Adrenal gland (tissue), 5 donors: ENCODE data around the gene ZNF491.

ENCODE experiments used
- POLR2A ChIP-seq, 2 donors: fragments of 450-650 bp; IDR thresholded peaks; one replicate each; pipeline ENCODE4 v1.6.1; 2017; ENCODE audit warnings: antibody characterized with exemption in 2 of 2, mild to moderate bottlenecking in 2 of 2, moderate library complexity in 1 of 2
- TF ChIP-seq, protein P1 (sequence below), 6 experiments: fragments of 450-650 bp in 4 of 6; fragments of 200-600 bp in 2 of 6; sonication (generic) in 1 of 6; IDR thresholded peaks; 1 replicate in 5 of 6; 2 replicates in 1 of 6; pipeline versions ENCODE4 v1.5.1 to v1.8.0; 2016 to 2021; ENCODE audit warnings: antibody characterized with exemption in 6 of 6, mild to moderate bottlenecking in 2 of 6, moderate library complexity in 1 of 6
- donor health status: DM: no; HTN: no; CAD: no.

DNA sequence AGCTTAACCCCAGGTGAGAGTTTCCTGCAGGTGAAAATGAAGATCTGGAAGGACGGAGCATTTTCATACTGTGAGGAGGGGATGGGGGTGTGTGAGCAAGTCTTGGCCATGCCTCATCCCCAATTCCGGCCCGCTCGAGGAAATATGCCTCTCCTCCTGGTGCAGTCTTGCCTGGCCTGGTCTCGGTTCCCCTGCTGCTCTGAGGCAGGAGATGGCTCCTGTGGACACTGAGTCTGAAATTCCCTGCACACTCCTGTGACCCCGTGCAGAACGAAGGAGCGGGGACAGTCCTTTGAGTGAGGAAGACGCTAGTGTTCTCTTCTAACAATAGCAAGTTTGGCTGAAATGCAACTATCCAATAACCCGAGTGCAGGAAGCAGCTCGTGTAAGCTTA is 49.9 kb downstream of the ZNF491 start:
- TF ChIP-seq POLR2A (IDR thresholded peaks at IDR 0.05) = no peak
- TF ChIP-seq, protein P1, sequence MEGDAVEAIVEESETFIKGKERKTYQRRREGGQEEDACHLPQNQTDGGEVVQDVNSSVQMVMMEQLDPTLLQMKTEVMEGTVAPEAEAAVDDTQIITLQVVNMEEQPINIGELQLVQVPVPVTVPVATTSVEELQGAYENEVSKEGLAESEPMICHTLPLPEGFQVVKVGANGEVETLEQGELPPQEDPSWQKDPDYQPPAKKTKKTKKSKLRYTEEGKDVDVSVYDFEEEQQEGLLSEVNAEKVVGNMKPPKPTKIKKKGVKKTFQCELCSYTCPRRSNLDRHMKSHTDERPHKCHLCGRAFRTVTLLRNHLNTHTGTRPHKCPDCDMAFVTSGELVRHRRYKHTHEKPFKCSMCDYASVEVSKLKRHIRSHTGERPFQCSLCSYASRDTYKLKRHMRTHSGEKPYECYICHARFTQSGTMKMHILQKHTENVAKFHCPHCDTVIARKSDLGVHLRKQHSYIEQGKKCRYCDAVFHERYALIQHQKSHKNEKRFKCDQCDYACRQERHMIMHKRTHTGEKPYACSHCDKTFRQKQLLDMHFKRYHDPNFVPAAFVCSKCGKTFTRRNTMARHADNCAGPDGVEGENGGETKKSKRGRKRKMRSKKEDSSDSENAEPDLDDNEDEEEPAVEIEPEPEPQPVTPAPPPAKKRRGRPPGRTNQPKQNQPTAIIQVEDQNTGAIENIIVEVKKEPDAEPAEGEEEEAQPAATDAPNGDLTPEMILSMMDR (IDR thresholded peaks at IDR 0.05) = no peak
